Right ventricle myocardium inferior (tissue), 1 donor: ENCODE results near the gene TBC1D24. TPM values are rescaled to one million over a fixed set of nuclear protein-coding genes. Genes with fewer than 3 reads are reported as not detected.
"Not testable (repeated sequence)": the region's sequence is repeated elsewhere in the genome, so short reads cannot be mapped to it uniquely, and the experiment has no call there.

Experiments
- ATAC-seq: fragments of 200-7000 bp; cut with Tn5 transposase; one replicate; pipeline ENCODE4 v1.9.1; 2020; ENCODE audit warnings: mild to moderate bottlenecking, moderate library complexity
- DNase-seq: peaks from one replicate; pipeline ENCODE4 v3.0.0; 2021; ENCODE audit errors: missing footprints
- intact Hi-C: fragments of 100-400 bp; cut with DNase I; formaldehyde crosslinking; loops from one replicate; pipeline ENCODE4 v1.11.0; 2022
- long read RNA-seq: library from polyadenylated mRNA; unstranded; transcript quantifications from one replicate; pipeline ENCODE4 v2.0.0, GENCODE V29; 2021
- total RNA-seq: library from RNA; stranded (reverse); fragmentation: NEBNext Ultra II Directional; extraction: Animal tissue kit (Norgen Biotek cat#: 25700); gene quantifications from one replicate; pipeline ENCODE4 v1.2.1, GENCODE V29; 2021
- donor health status: DM: no; HTN: yes; CAD: no; lungs with severe emphysema.

The TBC1D24 gene
- total RNA-seq = 14.8 TPM
- long read RNA-seq, full-length matches to known transcripts = 2 of 7 reads
- long read RNA-seq, partial matches to known transcripts = 3 of 7 reads
- long read RNA-seq, other reads (novel, unspliced or antisense) = 2 of 7 reads

GRCh38 chr16:2474877-2475412, at the start of gene TBC1D24:
TBC1D24 (plus strand) TSS chr16:2475127; CDS start chr16:2496149, 21,022 bp downstream.
- intact Hi-C loops = loop anchor here (2.0 kb wide), 1 partner anchor 26 kb away; no protein-coding TSS in a partner anchor
- DNase-seq = peak; percentile 93
- ATAC-seq = peak; percentile 95

GRCh38 chr16:2425825-2426430, 49.0 kb upstream of the TBC1D24 start:
- ATAC-seq (no peak), DNase-seq (no peak)
- intact Hi-C loops = loop anchor here (5.0 kb wide), 1 partner anchor 76 kb away; no protein-coding TSS in a partner anchor

GRCh38 chr16:2426941-2427361, 48.0 kb upstream of the TBC1D24 start:
- ATAC-seq (no peak), DNase-seq (no peak)
- intact Hi-C loops = loop anchor here (5.0 kb wide), 1 partner anchor 75 kb away; no protein-coding TSS in a partner anchor

GRCh38 chr16:2427526-2427925, 47.4 kb upstream of the TBC1D24 start:
- intact Hi-C loops = loop anchor here (5.0 kb wide), 1 partner anchor 75 kb away; no protein-coding TSS in a partner anchor
- ATAC-seq = no peak
- no peak for DNase-seq

GRCh38 chr16:2428051-2428783, 46.7 kb upstream of the TBC1D24 start:
- intact Hi-C loops = loop anchor here (5.0 kb wide), 1 partner anchor 74 kb away; no protein-coding TSS in a partner anchor
- ATAC-seq (peak; percentile 18), DNase-seq (no peak)

GRCh38 chr16:2428784-2429033, 46.2 kb upstream of the TBC1D24 start:
- ATAC-seq (peak; percentile 37), DNase-seq (no peak)
- intact Hi-C loops = loop anchor here (5.0 kb wide), 1 partner anchor 74 kb away; no protein-coding TSS in a partner anchor

GRCh38 chr16:2429034-2429770, 45.7 kb upstream of the TBC1D24 start, which contains the start of gene CCNF:
CCNF (plus strand) TSS chr16:2429447; CDS start chr16:2429482, 35 bp downstream.
- peak; percentile 99 for ATAC-seq
- intact Hi-C loops = loop anchor here (5.0 kb wide), 1 partner anchor 73 kb away; no protein-coding TSS in a partner anchor
- peak; percentile 99 for DNase-seq

GRCh38 chr16:2429771-2430663, 44.9 kb upstream of the TBC1D24 start:
- no peak for DNase-seq
- no peak for ATAC-seq
- intact Hi-C loops = loop anchor here (5.0 kb wide), 1 partner anchor 72 kb away; no protein-coding TSS in a partner anchor

GRCh38 chr16:2432286-2432685, 42.6 kb upstream of the TBC1D24 start:
- ATAC-seq = no peak
- no peak for DNase-seq
- intact Hi-C loops = no loop called here

- ATAC-seq (no peak), DNase-seq (no peak)
- intact Hi-C loops = no loop called here
Observed at GRCh38 chr16:2432801-2433505, 42.0 kb upstream of the TBC1D24 start.

- ATAC-seq, DNase-seq, intact Hi-C loops: not testable (repeated sequence)
Observed at GRCh38 chr16:2435236-2435635, 39.7 kb upstream of the TBC1D24 start.

GRCh38 chr16:2436110-2436509, 38.8 kb upstream of the TBC1D24 start:
- ATAC-seq = no peak
- DNase-seq = no peak
- intact Hi-C loops = no loop called here

GRCh38 chr16:2437032-2437790, 37.7 kb upstream of the TBC1D24 start:
- intact Hi-C loops = no loop called here
- no peak for DNase-seq
- no peak for ATAC-seq

- intact Hi-C loops = no loop called here
- ATAC-seq (no peak), DNase-seq (no peak)
Observed at GRCh38 chr16:2438121-2438520, 36.8 kb upstream of the TBC1D24 start.

GRCh38 chr16:2439598-2439997, 35.3 kb upstream of the TBC1D24 start:
- ATAC-seq (no peak), DNase-seq (no peak)
- intact Hi-C loops = no loop called here

GRCh38 chr16:2441143-2441804, 33.7 kb upstream of the TBC1D24 start:
- ATAC-seq, DNase-seq, intact Hi-C loops: not testable (repeated sequence)
